SKM-1 (cell line): ENCODE measurements around the gene ADAMTS4.
A peak's percentile ranks its signal among the peaks of the same experiment; 100 is the strongest.

Experiments used
- DNase-seq: peaks from one replicate; lab custom pipeline; 2025; ENCODE audit not compliant: unreplicated experiment; lab: John Stamatoyannopoulos, UW

ADAMTS4 gene

GRCh38 chr1:161220002-161220401 lies 21.1 kb upstream of the ADAMTS4 start:
- DNase-seq: no peak

GRCh38 chr1:161219078-161219892 lies 20.4 kb upstream of the ADAMTS4 start:
- DNase-seq: no peak

GRCh38 chr1:161218301-161219077 lies 19.6 kb upstream of the ADAMTS4 start:
- no peak for DNase-seq

DNA sequence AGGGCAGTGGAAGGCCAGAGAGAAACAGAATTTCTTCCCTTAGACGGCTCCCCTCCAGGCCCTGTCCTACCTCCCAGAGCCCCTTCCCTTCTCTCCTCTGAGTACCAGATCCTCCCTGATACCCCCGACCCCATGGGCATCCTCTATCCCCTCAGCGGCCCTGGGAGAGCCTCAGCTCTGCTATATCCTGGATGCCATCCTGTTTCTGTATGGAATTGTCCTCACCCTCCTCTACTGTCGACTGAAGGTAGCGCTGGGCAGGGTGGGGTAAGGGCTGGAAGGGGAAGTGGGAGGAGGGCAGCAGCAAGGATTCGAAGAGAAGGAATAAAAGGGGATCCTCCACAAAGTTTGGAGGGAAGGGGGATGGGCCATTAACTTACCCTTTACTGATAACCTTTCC lies 19.0 kb upstream of the ADAMTS4 start:
- no peak for DNase-seq

- peak; percentile 97 for DNase-seq
Observed at GRCh38 chr1:161216945-161217712, 18.3 kb upstream of the ADAMTS4 start.

GRCh38 chr1:161215076-161215475 lies 16.2 kb upstream of the ADAMTS4 start, which contains the start of gene FCER1G:
TSS of gene FCER1G (plus strand) at chr1:161215295. CDS start at chr1:161215322, 27 bp downstream.
- peak; percentile 84 for DNase-seq

GRCh38 chr1:161214369-161214768 lies 15.5 kb upstream of the ADAMTS4 start:
- DNase-seq: peak; percentile 75

DNA sequence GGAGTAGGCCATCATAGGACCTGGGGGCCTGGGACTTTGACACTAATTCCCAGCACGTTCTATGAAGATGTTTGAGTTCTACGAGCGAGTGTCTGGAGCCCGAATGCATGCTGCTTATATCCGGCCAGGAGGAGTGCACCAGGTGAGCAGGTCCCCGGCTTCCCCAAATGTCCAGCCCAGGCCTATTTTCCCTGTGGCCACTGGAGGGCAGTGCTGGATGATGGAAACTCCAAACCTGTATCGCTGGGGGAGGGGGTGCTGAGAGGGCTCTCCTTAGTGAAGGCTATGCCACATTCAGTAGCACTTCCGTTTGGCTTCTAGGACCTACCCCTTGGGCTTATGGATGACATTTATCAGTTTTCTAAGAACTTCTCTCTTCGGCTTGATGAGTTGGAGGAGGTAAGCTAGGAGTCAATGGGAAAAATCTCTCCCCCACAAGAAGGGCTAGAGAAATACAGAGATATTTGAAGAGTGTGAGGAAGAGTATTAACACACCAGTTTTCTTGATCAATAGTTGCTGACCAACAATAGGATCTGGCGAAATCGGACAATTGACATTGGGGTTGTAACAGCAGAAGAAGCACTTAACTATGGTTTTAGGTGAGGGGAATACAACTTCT lies 11.0 kb upstream of the ADAMTS4 start:
- peak; percentile 83 for DNase-seq

- no peak for DNase-seq
Observed at GRCh38 chr1:161207173-161207572, 8.3 kb upstream of the ADAMTS4 start.

DNA sequence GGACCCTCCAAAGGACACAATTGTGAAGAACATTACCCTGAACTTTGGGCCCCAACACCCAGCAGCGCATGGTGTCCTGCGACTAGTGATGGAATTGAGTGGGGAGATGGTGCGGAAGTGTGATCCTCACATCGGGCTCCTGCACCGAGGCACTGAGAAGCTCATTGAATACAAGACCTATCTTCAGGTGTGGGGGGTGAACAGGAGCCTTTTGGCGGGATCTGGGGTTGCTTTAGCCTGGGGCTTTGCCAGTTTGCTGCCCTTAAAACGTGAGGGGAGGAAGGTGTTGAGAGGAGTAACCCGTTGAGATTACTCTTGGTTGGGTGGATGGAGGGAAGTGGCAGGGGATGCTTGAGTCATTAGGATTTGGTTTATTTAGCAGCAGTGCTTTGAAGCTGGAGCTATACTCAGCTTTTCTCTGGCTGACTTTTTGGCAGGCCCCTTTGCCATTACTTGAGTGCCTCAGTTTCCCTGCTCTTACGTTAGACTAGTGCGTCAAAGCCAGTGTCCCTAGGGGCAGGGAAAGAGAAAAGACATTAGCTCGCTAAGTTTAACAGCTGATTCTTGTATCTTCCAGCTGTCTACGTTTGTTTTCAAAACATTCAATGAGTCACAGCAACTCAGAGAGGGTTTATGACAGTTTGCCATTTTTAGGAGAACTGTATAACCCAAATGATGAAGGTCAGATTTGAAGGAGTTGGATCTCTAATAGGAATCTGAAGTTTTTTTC lies 7.7 kb upstream of the ADAMTS4 start:
- DNase-seq: no peak

GRCh38 chr1:161201836-161202712 lies 3.2 kb upstream of the ADAMTS4 start, which contains the start of gene NDUFS2:
TSS of gene NDUFS2 (plus strand) at chr1:161202367. CDS start at chr1:161202386, 19 bp downstream.
- peak; percentile 99 for DNase-seq

- DNase-seq: no peak
Observed at GRCh38 chr1:161200992-161201835, 2.4 kb upstream of the ADAMTS4 start.

- no peak for DNase-seq
Observed at GRCh38 chr1:161200421-161200991, 1.7 kb upstream of the ADAMTS4 start.

DNA sequence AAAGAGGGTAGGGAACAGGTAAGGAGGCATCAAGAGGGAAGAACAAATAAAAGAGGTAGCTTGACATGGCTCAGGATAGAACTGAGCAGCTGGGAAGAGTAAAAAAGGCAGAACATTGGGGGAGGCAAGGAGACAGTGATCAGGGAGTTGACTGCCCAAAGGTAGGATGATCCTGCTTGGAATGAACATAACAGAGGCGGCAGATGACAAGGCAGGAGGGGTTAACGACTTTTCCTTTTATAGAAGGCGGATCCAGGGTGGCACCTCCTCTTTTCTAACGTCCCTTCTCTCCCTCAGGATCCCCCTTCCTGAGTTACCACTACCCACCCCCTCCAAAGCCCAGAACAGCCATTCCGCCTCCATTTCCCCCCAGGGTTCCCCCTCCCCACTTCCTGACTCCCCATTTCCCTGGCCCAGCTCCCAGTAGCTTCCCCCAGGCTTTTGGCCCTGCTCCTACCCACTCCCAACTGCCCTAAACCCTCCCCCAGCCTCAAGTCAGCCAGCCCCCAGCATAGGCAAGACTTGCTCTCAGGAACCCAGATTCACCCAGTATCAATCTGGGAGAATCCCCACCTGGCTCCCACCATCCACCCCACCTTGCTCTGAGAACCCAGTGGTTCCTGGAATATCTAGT lies 769 bp upstream of the ADAMTS4 start:
- no peak for DNase-seq

- DNase-seq: no peak
Observed at GRCh38 chr1:161198194-161198896, 509 bp downstream of the ADAMTS4 start.

GRCh38 chr1:161197560-161198193 lies 1.2 kb downstream of the ADAMTS4 start:
- DNase-seq: no peak
